ES-I3 (cell line): ENCODE data around the gene BSX.

Experiments
- H3K36me3 ChIP-seq: 2 replicates; pipeline ENCODE4 v1.6.1; 2013; ENCODE audit warnings: mild to moderate bottlenecking, low read length, control low read depth, moderate library complexity; ENCODE audit not compliant: insufficient read depth
- H3K4me1 ChIP-seq: 2 replicates; pipeline ENCODE4 v1.6.1; 2013; ENCODE audit warnings: mild to moderate bottlenecking, control low read depth, low read length; ENCODE audit not compliant: insufficient read depth
- H3K9ac ChIP-seq: 2 replicates; pipeline ENCODE4 v1.6.1; 2013; ENCODE audit warnings: low read depth, mild to moderate bottlenecking, low read length, moderate library complexity
- H3K9me3 ChIP-seq: 2 replicates; pipeline ENCODE4 v1.6.1; 2013; ENCODE audit warnings: mild to moderate bottlenecking, low read length, moderate library complexity; ENCODE audit not compliant: control insufficient read depth, insufficient read depth

Gene BSX

GRCh38 chr11:122981388-122982264, at the start of gene BSX:
Gene BSX (minus strand): TSS chr11:122981834. CDS start chr11:122981671, 163 bp downstream.
- Histone ChIP-seq H3K9me3 (no peaks in the 10 kb centered on the region), H3K9ac (no peak within 1 kb of the TSS), H3K36me3 (no peaks in the 10 kb centered on the region), H3K4me1 (no peaks in the 10 kb centered on the region; the same call in 1 of the 2 replicates)

GRCh38 chr11:123030517-123030916, 48.9 kb upstream of the BSX start:
- 0 out of 2 replicates have a peak, but pooled peaks cover 8% of the 10 kb centered on the region for H3K4me1 ChIP-seq

GRCh38 chr11:123020968-123021367, 39.3 kb upstream of the BSX start:
- Histone ChIP-seq H3K9me3 (no peaks in the 10 kb centered on the region), H3K36me3 (no peaks in the 10 kb centered on the region)

More at GRCh38 chr11:123030517-123030916, 48.9 kb upstream of the BSX start:
- Histone ChIP-seq H3K9ac (no peak overlapping the region), H3K36me3 (no peaks in the 10 kb centered on the region), H3K9me3 (no peaks in the 10 kb centered on the region)

DNA sequence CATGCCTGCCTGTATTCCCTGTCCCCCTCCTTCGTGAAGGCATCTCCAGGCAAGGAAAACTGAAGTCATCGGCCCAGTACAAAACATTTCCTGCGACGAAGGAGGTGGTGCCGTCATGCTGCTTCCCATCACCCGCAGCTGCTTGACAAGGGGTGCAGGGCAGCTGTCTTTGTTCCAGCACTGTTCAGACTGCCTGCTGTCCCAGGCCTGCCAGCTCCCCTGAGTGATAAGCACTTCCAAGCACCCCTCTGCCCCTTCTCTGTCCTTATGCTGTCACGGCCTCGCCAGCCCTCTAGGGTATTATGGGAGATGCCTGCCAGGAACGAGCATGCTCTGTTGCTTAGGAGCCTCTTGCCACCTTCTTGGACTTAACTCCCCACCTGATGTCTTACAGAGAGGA, 37.1 kb upstream of the BSX start:
- H3K4me1 ChIP-seq: peaks cover 3% of the 10 kb centered on the region; the same call in 1 of the 2 replicates
- no peaks in the 10 kb centered on the region for H3K36me3 ChIP-seq
- no peaks in the 10 kb centered on the region for H3K9me3 ChIP-seq
- no peak overlapping the region for H3K9ac ChIP-seq

More at GRCh38 chr11:123020968-123021367, 39.3 kb upstream of the BSX start:
- Histone ChIP-seq H3K9ac (no peak overlapping the region), H3K4me1 (peaks cover 3% of the 10 kb centered on the region; the same call in 1 of the 2 replicates)

DNA sequence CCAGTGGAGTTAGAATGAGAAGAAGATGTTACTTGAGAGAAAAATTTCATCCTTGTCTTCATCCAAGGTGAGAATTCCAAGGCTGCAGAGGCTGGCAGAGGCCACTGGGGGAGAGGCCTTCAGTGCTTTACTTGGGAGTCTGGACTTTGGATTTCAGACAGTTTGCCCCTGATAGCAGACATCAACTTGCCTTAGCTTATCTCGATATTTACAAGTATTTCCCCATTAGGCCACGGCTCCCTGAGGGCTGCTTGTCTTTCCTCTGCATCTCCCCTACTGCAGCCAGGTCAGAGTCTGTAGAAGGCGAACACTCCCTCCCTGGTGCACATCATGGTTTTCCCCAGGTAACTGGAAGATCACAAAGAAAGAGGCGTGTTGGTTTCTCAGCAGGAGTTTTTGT, 29.9 kb upstream of the BSX start:
- Histone ChIP-seq H3K9ac (no peak overlapping the region), H3K4me1 (peaks cover 11% of the 10 kb centered on the region; the same call in 1 of the 2 replicates), H3K36me3 (no peaks in the 10 kb centered on the region), H3K9me3 (no peaks in the 10 kb centered on the region)

GRCh38 chr11:123006860-123007542, 25.4 kb upstream of the BSX start:
- H3K36me3 ChIP-seq: no peaks in the 10 kb centered on the region
- H3K4me1 ChIP-seq: peaks cover 20% of the 10 kb centered on the region; the same call in 1 of the 2 replicates
- no peaks in the 10 kb centered on the region for H3K9me3 ChIP-seq
- no peak overlapping the region for H3K9ac ChIP-seq

DNA sequence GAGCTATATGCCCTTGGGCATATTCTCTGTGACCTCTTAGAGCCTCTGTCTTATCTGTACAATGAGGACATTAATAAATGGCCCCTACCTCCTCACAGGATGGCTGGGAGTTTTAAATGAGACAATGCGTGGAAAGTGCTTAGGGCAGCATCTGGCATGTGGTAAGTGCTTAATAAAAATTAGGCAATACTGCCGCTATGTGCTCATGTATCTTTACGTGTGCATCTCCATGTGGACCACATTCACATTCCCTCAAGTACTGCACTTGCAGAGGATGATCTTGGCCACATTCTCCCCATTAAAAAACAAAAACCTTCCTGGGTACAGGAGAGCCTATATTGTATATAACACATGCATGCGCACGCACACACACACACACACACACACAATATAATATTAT, 19.1 kb upstream of the BSX start:
- Histone ChIP-seq H3K9me3 (no peaks in the 10 kb centered on the region), H3K9ac (no peak overlapping the region), H3K36me3 (no peaks in the 10 kb centered on the region), H3K4me1 (peaks cover 14% of the 10 kb centered on the region)

DNA sequence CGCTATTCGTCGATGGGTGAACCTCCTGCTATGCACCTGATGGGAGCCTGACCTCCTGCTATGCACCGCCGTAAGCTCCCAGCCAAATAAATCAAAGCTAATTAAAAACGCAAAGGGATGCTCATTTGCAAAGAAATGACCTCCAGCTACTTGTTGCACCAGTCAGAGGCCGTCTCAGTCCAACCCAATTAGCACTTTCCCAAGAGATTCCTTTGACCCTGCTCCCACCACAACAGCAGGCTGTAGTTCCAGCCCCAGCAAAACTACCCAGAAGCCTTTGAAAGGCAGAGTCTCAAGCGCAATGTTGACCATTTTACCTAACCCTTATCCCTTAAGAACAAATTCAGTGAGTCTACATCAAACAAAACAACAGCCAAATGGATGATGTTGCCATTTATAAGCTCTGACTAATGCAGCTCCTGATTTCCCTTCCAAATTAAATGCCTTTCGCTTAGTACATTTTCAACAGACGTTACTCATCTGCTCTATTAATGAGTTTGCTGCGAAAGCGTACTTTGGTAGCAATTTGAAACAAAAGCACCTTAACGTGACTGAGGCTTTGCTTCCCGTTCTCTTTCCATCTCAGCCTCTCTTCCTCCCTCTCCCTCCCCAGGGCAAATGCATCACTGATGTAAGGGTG, 17.2 kb upstream of the BSX start:
- no peaks in the 10 kb centered on the region for H3K36me3 ChIP-seq

DNA sequence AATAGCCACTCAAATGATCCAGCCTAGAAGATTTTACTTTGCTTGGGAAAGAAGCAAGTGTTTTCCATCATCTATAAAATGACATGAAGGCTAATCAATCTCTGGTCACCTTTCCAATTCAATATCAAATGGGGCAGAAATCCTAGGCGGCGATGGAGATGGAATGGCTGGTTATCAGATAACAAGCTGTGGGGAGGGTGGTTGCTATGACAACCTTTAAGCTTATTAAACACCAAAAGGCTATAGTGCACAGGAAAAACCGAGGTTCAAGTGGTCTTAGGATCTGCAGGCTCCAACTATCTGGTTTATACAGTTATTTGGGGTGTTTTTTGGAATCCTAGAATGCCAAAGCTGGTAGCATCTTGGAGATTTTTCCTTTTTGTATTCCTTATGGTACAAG, 13.9 kb upstream of the BSX start:
- Histone ChIP-seq H3K36me3 (no peaks in the 10 kb centered on the region), H3K9ac (no peak overlapping the region), H3K9me3 (no peaks in the 10 kb centered on the region), H3K4me1 (peaks cover 6% of the 10 kb centered on the region; the same call in 1 of the 2 replicates)

More for the DNA sequence above, 17.2 kb upstream of the BSX start:
- no peaks in the 10 kb centered on the region for H3K9me3 ChIP-seq
- peaks cover 6% of the 10 kb centered on the region; the same call in 1 of the 2 replicates for H3K4me1 ChIP-seq
- peak overlapping the region; percentile 17; the same call in 1 of the 2 replicates for H3K9ac ChIP-seq

GRCh38 chr11:122984186-122985011, 2.8 kb upstream of the BSX start:
- H3K9me3 ChIP-seq: no peaks in the 10 kb centered on the region
- H3K4me1 ChIP-seq: no peaks in the 10 kb centered on the region; the same call in 1 of the 2 replicates
- H3K36me3 ChIP-seq: no peaks in the 10 kb centered on the region
- peak overlapping the region; percentile 71 for H3K9ac ChIP-seq

- Histone ChIP-seq H3K4me1 (no peaks in the 10 kb centered on the region; the same call in 1 of the 2 replicates), H3K9me3 (no peaks in the 10 kb centered on the region), H3K36me3 (no peaks in the 10 kb centered on the region), H3K9ac (peak overlapping the region; percentile 71; the same call in 1 of the 2 replicates)
Observed at GRCh38 chr11:122983438-122984185, 2.0 kb upstream of the BSX start.

DNA sequence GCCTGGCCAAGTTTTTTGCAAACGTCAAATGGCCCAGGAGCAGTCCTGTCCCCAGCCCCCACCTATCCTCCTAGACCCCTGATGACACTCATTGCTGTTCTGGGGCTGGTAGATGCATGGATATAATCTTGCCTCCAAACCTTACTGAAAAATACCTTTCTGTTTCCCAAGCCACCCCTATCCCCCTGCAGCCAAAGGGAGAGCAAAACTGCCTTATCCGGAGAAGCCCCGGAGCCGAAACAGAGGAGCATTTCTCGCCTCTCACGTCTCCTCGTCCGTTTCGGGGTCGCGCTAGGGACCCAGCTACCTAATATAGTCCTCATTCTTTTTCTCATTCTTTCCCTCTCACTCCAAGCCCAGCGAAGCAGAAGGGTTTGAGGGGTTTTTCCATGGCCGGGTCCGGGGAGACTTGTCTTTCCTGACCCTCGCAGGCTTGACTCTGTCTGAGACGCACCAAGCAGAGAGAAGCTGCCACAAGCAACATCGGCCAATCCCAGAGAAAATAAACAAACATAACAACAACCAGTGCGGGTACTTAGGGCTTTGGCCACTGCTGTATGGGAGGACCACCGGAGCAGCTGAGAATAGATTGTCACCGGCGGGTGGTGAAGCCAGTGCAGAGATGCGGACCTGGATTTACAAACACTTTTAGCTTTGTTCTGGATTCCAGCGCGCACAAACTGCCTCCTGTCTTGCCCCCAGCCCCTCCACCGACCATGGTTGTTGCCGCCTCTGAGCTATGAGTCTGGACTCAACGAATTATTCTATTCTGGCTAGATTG, 1.6 kb downstream of the BSX start:
- H3K4me1 ChIP-seq: peaks cover 4% of the 10 kb centered on the region; the same call in 1 of the 2 replicates
- H3K36me3 ChIP-seq: no peaks in the 10 kb centered on the region
- H3K9ac ChIP-seq: peak overlapping the region; percentile 45; the same call in 1 of the 2 replicates
- H3K9me3 ChIP-seq: no peaks in the 10 kb centered on the region
